Pulmonary artery endothelial cell (primary cell): ENCODE measurements around the gene MAPK8IP2. TPM values are rescaled to one million over a fixed set of nuclear protein-coding genes. Genes with fewer than 3 reads are reported as not detected.
A peak's percentile ranks its signal among the peaks of the same experiment; 100 is the strongest.

Source experiments
- DNase-seq: peaks from one replicate; pipeline ENCODE4 v3.0.0-alpha.2; 2011; ENCODE audit warnings: low read depth, low spot score
- total RNA-seq: library from RNA; depleted of rRNA; stranded (reverse); fragments of >200 nt; gene quantifications from 2 replicates; pipeline ENCODE4 v1.2.3, GENCODE V29; 2014

The MAPK8IP2 gene
- total RNA-seq, 1 donor from 2014 or later: 0.13 TPM

DNA sequence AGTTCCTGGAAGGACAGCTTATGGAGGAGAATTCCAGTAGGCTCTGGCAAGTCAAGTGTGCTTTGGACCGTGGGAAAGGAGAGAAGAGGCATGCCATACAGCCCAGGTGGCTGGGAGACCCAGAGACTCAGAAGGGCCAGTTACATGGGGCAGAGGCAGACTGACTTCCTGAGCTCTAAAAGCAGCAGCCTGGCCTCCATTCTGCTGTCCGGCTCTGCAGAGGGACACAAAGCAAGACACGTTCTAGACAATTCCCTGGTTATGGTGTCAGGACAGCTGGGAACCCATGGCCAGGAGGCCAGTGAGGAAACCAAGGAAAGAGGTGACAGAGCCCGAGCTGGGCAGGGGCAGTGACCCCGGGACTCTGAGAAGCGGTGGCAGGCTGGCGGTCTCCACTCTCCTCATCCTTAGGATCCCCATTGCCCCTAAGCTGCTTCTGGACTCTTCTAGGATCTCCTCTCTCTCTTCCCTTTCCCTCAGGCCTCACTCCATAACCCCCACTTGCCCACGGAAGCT, 25.1 kb upstream of the MAPK8IP2 start:
- no peak for DNase-seq

DNA sequence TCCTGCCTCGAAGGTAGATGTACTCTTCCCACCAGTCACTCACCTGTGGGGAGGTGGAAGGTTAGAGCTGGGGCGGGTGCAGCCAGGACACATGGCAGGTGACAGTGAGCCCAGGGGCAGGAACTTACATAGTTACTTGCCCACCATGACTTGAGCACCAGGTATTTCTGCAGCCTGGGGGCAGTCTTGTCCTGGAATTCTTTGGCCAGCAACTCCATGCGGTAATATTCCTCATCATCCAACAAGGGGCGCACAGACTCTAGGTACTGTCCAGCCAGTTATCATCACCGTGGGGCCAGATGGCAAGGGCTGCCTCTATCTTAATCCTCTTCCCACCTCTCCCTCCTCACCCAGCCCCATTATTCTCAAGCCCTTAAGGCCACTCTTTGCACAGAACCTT, 24.5 kb upstream of the MAPK8IP2 start:
- peak; percentile 19 for DNase-seq

DNA sequence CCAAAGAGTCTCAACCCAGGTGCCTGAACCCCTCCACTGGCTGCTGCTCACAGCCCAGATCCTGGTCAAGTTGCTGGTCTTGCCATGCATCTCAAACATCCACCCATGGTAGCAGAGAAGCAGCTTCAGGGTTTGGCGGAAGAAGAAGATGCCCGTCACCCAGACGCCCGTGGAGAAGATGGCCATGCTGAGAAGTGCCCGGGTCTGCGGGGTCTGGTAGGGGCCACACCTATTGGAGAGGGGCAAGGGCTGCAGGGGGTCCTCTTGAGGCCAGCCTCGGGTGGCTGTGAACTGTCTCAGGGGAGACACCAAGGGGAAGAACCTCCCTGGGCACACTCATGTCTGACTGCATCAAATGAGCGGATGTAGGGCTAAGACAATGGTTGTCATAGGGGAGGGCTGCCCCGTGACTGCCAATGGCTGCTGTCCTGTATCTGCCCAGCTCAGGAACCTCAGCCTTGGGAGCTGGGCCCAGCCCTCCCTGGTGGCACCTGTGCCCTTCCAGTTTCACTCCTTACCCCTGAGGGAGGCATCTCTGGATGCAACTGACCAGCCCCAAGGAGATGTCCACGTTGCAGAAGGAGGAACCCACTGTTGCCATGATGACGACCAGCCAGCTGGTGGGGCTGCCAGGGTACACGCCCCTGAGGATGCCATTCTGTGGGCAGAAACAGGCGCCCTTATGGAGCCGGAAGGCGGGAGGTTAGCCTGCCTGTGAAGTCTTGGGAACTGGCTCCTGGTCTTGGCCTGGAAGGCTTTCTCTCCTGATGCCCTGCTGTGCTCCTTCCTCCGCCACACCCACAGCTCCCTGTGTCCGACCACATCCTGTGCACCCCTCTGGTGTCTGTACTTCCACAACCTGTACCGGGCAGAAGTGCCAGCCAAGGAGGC, 23.5 kb upstream of the MAPK8IP2 start:
- DNase-seq: no peak

DNA sequence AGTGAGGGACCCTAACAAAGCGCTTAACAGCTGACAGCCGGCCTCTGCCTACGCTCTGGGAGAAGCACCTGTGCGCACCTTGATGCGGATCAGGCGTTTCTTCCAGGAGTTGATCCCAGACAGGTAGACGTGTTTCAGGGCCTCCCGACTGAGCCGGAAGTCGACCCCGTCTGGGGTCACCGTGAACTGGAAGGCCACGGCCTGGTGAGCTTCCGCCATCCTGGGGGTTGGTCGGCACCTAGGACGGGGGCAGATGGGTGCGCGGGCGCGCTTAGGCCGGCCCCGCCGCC, 23.0 kb upstream of the MAPK8IP2 start:
- no peak for DNase-seq

DNA sequence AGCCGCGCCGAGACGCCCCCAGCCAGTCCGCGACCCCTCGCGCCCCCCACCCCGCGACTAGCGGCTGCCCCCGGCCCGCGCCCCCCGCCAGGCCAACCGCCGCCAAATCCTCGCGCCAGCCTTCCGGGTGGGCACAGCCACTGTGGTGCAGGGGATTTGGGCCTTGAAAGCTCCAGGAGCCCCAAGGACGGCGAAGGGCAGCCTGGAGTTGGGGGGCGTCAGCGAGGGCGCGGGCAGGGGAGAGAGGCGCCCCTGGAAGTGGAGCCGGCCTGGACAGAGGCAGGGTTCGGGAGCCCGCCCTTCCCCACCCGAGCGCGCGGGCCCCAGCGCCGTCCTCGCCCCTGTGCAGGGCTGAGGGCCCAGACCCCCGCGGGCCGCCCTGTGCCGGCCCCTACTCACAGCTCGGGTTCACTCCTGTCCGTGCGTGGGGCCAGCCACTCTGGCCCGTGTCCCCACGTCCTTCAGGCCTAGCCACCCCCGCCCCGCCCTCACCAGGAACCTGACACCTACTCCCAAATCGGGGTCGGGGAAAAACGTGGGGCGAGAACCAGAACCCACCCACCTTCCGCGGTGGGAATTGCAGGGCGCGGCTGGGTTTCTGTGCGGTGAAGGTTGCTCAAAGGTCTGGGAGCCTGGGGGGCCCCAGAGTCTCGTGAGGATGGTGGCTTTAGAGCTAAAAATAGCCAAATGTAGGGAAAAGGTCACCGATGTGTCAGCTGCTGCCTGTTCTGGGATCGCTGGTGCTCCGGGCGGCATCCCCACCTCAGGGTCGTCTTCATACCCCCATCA, 22.4 kb upstream of the MAPK8IP2 start, which contains the start of gene CPT1B:
TSS of gene CPT1B (minus strand) at position 441 of the 789 bp plus-strand sequence. CDS start 512 bp downstream, outside the sequence.
- no peak for DNase-seq

DNA sequence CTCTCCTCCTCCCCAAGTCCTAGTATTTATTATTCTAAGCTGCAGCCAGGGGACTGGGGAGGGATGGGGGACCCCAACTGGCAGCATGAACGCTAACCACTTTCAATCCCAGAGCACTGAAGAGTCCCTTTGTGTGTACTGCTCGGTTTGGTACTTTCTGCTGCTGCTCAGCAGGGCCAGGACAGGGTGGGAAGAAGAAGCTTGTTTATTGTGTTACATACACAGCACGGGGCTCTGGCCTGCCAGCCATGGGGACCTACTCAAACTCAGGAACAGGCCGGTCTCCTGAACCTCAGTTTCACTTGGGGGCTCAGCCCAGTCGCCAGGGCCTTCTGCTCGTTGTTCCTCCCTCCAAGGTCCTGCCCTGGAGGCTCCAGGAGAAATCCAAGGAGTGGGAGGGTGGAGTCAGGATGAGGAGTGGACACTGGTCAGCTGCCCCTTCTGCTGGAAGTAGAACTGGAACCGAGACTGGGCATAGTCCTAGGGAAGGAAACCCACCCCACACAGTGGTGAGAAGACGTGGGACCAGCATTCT, 21.8 kb upstream of the MAPK8IP2 start:
- DNase-seq: no peak

DNA sequence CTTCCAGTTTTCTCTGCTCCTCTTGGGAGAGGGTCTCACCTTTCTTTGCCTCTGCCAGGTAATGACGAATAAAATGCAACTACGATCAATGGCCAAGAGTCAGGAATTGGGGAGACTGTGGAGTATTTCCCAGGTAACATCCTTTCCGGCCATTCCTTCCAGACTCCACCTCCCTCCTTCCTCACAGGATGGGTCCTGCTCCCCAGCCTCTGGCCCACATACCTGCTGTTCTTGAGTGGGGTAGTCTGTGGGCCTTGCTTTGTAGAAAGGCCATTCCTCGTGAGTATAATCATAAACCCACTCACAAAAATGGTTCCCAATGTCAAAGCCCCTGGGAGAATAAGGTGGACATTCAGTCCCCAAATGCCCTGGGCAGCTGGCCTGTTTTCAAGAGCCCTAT, 20.8 kb upstream of the MAPK8IP2 start:
- DNase-seq: no peak

DNA sequence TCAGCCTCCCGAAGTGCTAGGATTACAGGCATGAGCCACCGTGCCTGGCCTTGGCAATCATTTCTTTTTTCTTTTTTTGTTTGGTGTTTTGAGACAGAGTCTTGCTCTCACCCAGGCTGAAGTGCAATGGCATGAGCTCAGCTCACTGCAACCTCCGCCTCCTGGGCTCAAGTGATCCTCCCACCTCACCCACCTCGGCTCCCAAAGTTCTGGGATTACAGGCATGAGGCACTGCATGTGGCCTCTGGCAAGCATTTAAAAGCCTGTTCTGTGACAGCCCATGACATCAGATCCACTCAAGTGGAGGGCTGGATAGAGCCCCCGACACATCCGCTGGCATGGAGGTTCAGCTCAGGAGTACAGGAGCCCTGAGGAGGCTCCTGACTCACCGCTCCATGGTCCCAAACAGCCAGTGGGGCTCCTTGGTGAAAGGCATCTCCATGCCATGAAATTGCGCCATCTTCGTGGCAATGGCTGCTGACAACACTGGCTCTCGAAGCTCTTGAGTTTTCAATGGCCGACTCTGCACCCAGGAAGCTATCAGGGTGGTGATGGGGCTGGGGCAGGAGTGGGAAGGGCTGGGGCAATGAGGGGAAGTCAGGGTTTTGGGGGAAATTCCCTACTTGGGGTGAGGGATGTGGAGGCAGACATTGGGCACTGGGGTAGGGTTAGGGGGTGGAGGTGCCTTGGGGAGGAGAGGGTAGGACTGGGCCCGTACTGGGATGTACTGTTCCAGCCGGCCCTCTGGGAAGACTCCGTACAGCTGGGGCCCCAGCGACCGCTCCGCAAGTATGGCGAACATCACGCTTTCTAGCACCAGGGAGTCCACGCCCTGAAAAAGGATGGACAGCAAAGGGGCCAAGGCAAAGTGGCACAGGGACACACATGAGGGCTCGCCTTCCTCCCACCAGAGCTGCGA, 19.3 kb upstream of the MAPK8IP2 start:
- no peak for DNase-seq

DNA sequence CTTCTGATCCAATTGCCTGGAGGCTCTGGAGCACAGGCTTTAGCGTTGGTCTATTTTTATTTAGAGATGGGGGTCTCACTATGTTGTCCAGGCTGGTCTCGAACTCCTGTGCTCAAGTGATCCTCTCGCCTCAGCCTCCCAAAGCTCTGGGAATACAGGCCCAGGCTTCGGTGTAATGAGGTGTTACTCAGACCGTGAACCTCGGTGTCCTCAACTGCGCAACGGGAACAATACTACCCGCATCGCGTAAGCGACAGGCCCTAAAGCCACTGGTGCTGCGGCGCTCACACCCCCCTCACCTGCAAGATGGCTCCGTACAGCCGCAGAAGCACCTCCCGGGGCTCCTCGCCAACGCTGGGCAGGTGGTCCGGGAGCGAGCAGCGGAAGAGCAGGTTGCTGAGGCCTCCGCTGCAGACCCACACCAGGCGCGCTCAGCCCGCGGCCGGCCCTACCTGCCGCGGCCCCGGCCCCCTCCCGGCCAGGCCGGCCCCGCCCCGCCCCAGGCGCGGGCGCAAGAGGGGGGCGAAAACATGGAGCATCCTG, 18.6 kb upstream of the MAPK8IP2 start:
- DNase-seq: no peak

DNA sequence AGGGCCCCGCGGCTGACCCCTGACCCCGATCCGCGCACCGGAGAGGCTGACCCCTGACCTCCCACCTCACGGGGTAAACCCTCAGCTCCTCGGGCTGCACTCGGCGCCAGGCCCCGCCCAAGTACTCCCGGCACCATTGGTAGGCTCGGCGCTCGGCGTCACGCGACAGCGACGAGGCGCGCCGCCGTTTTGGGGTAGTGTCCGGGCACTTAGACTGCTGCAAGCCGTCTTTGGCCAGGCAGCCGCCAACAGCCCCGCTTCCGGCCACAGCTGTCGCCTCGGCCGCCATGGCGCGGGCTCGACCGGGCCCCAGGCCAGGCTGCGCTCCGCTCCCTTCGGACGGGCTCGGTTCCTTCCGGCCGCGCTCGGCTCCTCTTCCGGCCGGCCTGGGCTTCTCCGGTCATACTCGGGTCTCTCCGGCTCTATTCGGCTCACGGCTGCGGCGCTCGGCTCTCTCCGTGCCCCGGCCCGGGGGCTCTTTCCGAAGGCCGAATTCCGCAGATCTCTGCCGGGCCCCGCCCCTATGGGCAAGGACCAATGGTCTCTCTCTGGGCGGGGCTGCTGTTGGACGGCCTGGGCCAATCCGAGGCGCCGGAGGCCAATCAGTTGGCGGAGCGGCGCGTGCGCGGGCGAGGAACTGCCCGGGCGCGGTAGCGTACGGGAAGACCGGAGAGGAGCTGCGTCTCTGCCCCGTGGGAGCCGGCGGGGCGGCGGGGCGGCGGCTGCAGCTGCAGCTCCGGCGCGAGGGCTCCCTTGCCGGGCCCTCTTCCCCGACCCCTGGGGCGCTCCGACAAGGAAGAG, 17.9 kb upstream of the MAPK8IP2 start, which contains the start of gene CHKB:
TSS of gene CHKB (minus strand) at position 357 of the 801 bp plus-strand sequence. CDS start at position 289, 68 bp downstream.
- DNase-seq: peak; percentile 88

DNA sequence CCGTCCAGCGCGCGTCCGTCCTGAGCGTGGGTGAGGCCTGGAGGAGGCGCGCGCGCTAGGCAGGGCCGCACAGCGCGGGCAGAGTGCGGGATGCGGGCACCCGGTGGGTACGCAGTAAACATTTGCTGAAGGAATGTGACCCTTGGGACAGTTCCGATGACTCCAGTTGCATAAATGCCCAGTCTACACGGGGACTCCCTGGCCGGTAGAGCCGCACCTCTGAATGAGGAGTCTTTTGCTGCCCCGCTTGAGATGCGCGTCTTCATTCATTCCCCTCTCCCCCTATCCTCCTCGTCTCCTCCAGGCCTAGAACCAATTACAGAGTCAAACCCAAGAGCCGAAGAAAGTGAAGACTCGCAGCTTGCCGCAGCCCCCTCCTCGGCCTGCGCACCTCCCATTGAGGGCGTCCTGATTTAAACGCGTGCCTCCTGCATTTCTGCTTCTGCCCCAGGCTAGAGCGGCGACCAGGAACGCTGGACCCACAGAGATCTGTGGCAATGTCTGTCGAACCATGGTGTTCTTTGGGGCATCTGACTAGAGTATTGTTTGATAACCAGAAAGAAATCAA, 17.2 kb upstream of the MAPK8IP2 start:
- no peak for DNase-seq

DNA sequence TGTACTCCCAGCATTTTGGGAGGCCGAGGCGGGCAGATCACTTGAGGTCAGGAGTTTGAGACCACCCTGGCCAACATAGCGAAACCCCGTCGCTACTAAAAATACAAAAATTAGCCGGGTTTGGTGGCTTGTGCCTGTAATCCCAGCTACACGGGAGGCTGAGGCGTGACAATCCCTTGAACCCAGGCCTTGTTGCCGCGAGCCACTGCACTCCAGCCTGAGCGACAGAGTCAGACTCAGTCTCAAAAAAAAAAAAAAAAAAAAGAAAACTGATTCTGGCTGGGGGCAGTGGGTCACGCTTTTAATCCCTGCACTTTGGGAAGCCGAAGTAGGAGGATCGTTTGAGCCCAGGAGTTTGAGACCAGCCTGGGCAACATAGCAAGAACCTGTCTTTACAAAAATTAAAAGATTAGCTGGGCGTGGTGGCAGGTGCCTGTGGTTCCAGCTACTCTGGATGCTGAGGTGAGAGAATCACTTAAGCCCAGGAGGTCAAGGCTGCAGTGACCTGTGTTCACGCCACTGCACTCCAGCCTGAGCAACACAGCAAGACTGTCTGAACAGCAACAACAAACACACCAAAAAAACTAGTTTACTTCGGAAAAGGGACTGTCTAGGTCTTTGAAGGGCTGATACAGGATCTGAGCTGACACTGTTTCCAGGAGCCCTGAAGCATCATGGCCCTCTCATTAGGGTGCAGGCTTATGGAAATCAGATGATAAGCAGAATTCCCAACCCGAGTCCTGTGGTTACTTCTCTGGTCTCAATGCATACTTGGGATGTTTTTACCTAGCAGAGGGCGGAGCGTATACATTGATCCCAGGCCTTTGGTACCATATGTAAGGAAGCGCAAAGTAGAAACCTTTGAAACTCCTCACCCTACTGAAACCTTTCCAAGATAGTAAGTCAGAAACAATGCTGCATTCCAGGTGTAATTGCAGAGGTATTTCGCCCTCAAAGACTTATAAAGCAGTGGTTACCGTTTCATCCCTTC, 16.2 kb upstream of the MAPK8IP2 start:
- no peak for DNase-seq

DNA sequence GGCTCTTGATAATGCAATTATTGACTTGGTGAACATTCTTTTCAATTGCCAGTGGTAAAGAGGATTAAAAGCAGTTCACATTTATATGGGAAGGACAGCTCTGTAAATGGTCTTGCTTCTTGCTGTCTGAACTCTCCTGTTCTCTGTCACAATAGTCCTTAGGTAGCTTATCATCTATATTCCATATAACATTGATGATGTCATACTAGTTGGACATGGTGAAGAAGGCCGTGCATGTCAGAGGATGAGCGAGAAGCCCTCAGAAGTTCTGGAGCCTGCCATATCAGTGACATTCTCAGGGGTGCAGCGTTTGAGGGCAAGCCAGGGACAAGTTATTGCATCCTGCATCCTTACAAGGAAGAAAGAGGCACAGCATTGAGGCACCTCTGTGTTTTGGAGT, 15.4 kb upstream of the MAPK8IP2 start:
- no peak for DNase-seq

DNA sequence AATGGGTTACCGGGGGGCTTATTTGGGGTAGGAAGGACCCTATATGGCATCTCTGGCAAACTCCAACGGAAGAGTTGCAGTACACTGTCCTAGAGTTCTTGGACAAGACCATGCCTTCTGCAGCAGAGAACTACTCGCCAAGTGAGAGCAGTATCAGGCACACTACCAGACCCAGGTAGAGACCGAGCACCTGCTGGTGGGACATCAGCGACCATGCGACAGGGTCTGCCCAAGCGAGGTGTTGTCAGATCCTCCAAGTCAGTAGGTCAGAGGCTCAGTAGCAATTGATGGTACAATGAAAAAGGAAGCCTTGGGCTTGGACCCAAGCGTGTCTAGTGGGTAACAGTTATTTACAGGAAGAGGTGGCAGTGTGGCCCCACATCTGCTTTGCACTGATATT, 14.8 kb upstream of the MAPK8IP2 start:
- no peak for DNase-seq

DNA sequence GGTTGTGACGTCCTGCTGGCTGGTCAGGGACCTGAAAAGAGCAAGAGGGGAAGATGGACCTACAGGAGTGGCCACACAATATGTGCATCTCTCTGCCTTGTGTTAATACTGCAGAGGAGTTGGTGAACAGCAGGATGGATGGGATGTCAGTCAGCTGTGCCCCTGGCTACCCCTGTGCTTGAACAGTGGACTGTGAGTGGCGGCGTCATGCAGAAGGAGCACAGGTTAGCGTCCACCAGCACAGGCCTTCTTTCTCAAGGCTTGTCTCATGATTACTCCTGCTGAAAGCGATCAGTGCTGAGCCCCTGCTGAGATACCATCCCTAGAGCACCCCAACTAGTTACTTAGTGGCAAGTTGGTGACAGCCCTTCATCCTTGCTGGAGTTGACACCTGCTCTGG, 14.2 kb upstream of the MAPK8IP2 start:
- DNase-seq: no peak

DNA sequence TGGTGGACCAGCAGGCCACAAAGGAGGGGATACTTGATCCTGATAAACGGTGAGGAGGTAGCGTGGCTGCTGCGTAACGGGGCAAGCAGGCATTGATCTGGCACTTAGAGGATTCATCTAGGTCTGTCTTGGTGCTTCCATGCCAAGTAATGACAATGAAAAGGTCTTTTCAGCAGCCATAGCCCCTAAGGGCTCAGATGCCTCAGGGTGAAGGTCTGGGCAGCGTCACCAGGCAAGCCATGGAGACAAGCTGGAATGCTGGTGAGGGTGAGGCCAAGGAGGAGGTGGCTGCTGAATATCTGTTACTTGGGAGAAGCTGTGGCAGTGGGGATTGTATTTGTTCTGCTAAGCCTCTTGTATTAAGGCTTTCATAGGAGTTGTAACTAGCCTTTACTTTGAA, 13.2 kb upstream of the MAPK8IP2 start:
- DNase-seq: no peak

DNA sequence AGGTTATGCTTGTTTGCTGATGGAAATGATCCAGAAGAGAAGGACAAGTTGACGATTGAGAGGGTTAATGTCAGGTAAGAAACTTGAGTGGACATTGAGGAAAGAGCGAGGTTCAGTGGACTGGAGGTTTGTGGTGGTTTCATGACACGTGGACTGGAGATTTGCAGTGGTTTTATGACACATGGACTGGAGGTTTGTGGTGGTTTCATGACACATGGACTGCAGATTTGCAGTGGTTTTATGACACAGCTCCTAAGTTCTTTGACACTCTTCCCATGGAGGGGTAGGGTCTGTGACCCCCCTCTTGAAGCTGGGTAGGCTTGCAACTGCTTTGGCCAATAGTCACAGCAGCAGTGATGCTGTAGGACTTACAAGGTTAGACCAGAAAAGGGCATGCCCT, 5.4 kb upstream of the MAPK8IP2 start:
- no peak for DNase-seq

DNA sequence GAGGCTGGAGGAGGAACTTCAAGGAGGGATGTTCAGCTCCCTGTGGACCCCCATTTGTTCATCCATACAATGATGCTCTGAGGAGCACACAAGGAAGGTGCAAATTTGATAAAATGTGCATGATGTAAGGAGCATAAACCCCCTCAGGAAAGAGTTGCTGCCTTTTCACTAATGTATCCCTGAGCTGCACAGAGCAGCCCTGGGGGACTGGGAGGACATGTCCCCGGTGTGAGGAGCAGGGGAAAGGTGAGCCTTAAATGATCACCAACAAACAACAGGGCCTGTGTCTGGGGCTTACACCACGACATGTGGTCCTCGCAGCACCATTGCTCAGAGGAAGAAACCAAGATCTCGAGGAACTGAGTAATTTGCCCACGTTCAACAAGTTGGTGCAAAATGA, 3.5 kb upstream of the MAPK8IP2 start:
- DNase-seq: no peak
